Trophoblast cell (in vitro differentiated cells and primary cell): ENCODE data around the gene PCDHA4.

ENCODE experiments used
- DNase-seq, 2 donors: peaks; one replicate each; pipeline ENCODE4 v3.0.0-alpha.2; 2016
- H2AFZ ChIP-seq: 2 replicates; pipeline ENCODE4 v1.6.1; 2013; ENCODE audit warnings: low read length, moderate library complexity, mild to moderate bottlenecking; ENCODE audit not compliant: insufficient read depth, poor library complexity
- H2AK5ac ChIP-seq: 2 replicates; pipeline ENCODE4 v1.6.1; 2013; ENCODE audit warnings: mild to moderate bottlenecking, low read length
- H2BK120ac ChIP-seq: 2 replicates; pipeline ENCODE4 v1.6.1; 2013; ENCODE audit warnings: low read length, mild to moderate bottlenecking, moderate library complexity; ENCODE audit not compliant: insufficient read depth, poor library complexity
- H2BK12ac ChIP-seq: 2 replicates; pipeline ENCODE4 v1.6.1; 2013; ENCODE audit warnings: mild to moderate bottlenecking, low read length, moderate library complexity
- H2BK5ac ChIP-seq: 2 replicates; pipeline ENCODE4 v1.6.1; 2013; ENCODE audit warnings: low read length, low read depth, moderate library complexity, mild to moderate bottlenecking; ENCODE audit not compliant: poor library complexity
- H3K14ac ChIP-seq: 2 replicates; pipeline ENCODE4 v1.6.1; 2013; ENCODE audit warnings: mild to moderate bottlenecking, low read length
- H3K18ac ChIP-seq: 2 replicates; pipeline ENCODE4 v1.6.1; 2013; ENCODE audit warnings: mild to moderate bottlenecking, low read length
- H3K23ac ChIP-seq: 2 replicates; pipeline ENCODE4 v1.6.1; 2013; ENCODE audit warnings: low read length
- H3K27ac ChIP-seq: 2 replicates; pipeline ENCODE4 v1.5.1; 2013; ENCODE audit warnings: low read depth, mild to moderate bottlenecking, inconsistent platforms, low read length, moderate library complexity
- H3K27me3 ChIP-seq: 2 replicates; pipeline ENCODE4 v1.6.1; 2013; ENCODE audit warnings: inconsistent platforms, mild to moderate bottlenecking, low read length, moderate library complexity; ENCODE audit not compliant: insufficient read depth
- H3K36me3 ChIP-seq, 2 experiments: 1 replicate in 1 of 2; 2 replicates in 1 of 2; pipeline ENCODE4 v1.6.1; 2013; ENCODE audit warnings: low read length in 2 of 2, mild to moderate bottlenecking in 2 of 2, moderate library complexity in 1 of 2; ENCODE audit not compliant: insufficient read depth in 2 of 2, control insufficient read depth in 1 of 2
- H3K4ac ChIP-seq: 2 replicates; pipeline ENCODE4 v1.6.1; 2013; ENCODE audit warnings: low read depth, mild to moderate bottlenecking, low read length, moderate library complexity
- H3K4me1 ChIP-seq, 2 experiments: 1 replicate in 1 of 2; 2 replicates in 1 of 2; pipeline ENCODE4 v1.6.1; 2013; ENCODE audit warnings: low read length in 2 of 2, mild to moderate bottlenecking in 2 of 2, moderate library complexity in 1 of 2; ENCODE audit not compliant: insufficient read depth in 2 of 2, control insufficient read depth in 1 of 2
- H3K4me2 ChIP-seq: 2 replicates; pipeline ENCODE4 v1.6.1; 2013; ENCODE audit warnings: inconsistent platforms, mild to moderate bottlenecking, low read length, moderate library complexity
- H3K4me3 ChIP-seq: 2 replicates; pipeline ENCODE4 v1.5.1; 2013; ENCODE audit warnings: mild to moderate bottlenecking, low read depth, low read length, inconsistent platforms
- H3K79me1 ChIP-seq: one replicate; pipeline ENCODE4 v1.6.1; 2013; ENCODE audit warnings: low read length
- H3K79me2 ChIP-seq: 2 replicates; pipeline ENCODE4 v1.6.1; 2013; ENCODE audit warnings: low read length, mild to moderate bottlenecking; ENCODE audit not compliant: control insufficient read depth, insufficient read depth, poor library complexity
- H3K9ac ChIP-seq: 2 replicates; pipeline ENCODE4 v1.6.1; 2013; ENCODE audit warnings: mild to moderate bottlenecking, low read length
- H3K9me3 ChIP-seq: 2 replicates; pipeline ENCODE4 v1.6.1; 2013; ENCODE audit warnings: low read depth, mild to moderate bottlenecking, control low read depth, inconsistent platforms, low read length; ENCODE audit not compliant: insufficient read depth
- H4K12ac ChIP-seq: 2 replicates; pipeline ENCODE4 v1.6.1; 2013; ENCODE audit warnings: low read depth, mild to moderate bottlenecking, low read length, moderate library complexity
- H4K8ac ChIP-seq: 2 replicates; pipeline ENCODE4 v1.6.1; 2013; ENCODE audit warnings: low read depth, mild to moderate bottlenecking, low read length, moderate library complexity
- H4K91ac ChIP-seq: one replicate; pipeline ENCODE4 v1.6.1; 2013; ENCODE audit warnings: low read depth, mild to moderate bottlenecking, low read length, moderate library complexity
- WGBS: extraction: QIAGEN DNeasy Blood & Tissue Kit; methylation state at CpG from one replicate; pipeline ENCODE4 v1.1.7; 2013; ENCODE audit warnings: missing lambda C conversion rate; ENCODE audit not compliant: insufficient read length, insufficient coverage; ENCODE audit errors: extremely low coverage; 5-methylcytosine and 5-hydroxymethylcytosine counted together

Gene PCDHA4

GRCh38 chr5:140862441-140863295 lies 55.8 kb downstream of the PCDHA4 start:
- Histone ChIP-seq H4K91ac (no peak overlapping the region), H2BK120ac (no peak overlapping the region), H3K4me1 (no peaks in the 10 kb centered on the region), H3K79me2 (no peaks in the 10 kb centered on the region), H4K12ac (no peak overlapping the region), H2AFZ (no peak overlapping the region), H3K18ac (no peak overlapping the region), H4K8ac (no peak overlapping the region), H3K23ac (no peak overlapping the region), H2AK5ac (no peak overlapping the region), H2BK12ac (no peak overlapping the region), H2BK5ac (no peak overlapping the region), H3K4me2 (no peak overlapping the region), H3K27ac (no peak overlapping the region), H3K27me3 (no peaks in the 10 kb centered on the region), H3K9ac (no peak overlapping the region), H3K36me3 (peaks cover 9 to 15% of the 10 kb centered on the region in 2 experiments), H3K79me1 (no peaks in the 10 kb centered on the region), H3K4me3 (no peak overlapping the region), H3K14ac (no peak overlapping the region), H3K9me3 (peaks cover 15% of the 10 kb centered on the region), H3K4ac (no peak overlapping the region)
- no CpG with 5 or more reads among the region's 76 CpGs for WGBS
- no peak for DNase-seq
